Neural cell (in vitro differentiated cells): ENCODE data around the gene UTRN.

Source experiments
- EZH2 ChIP-seq: fragments of 200-600, 300-800 bp; shearing (Covaris generic), sonication (generic); IDR thresholded peaks from 2 replicates; pipeline ENCODE4 v1.6.1; 2014; ENCODE audit warnings: antibody characterized with exemption, low read length, borderline replicate concordance, mild to moderate bottlenecking; ENCODE audit not compliant: insufficient read depth, poor library complexity, severe bottlenecking
- MXI1 ChIP-seq: fragments of 450-650 bp; conservative IDR thresholded peaks from 2 replicates; pipeline ENCODE4 v1.6.1; 2014; ENCODE audit warnings: antibody characterized with exemption, mild to moderate bottlenecking; ENCODE audit not compliant: poor library complexity, severe bottlenecking
- RAD21 ChIP-seq: fragments of 450-650 bp; conservative IDR thresholded peaks from 2 replicates; pipeline ENCODE4 v1.6.1; 2014; ENCODE audit warnings: antibody characterized with exemption, mild to moderate bottlenecking, moderate library complexity
- TF ChIP-seq, protein P1 (sequence below): fragments of 450-650 bp; IDR thresholded peaks from 2 replicates; pipeline ENCODE4 v1.5.1; 2014; ENCODE audit warnings: antibody characterized with exemption, mild to moderate bottlenecking, moderate library complexity; ENCODE audit not compliant: poor library complexity, severe bottlenecking

GRCh38 chr6:144305985-144306384 lies 20.9 kb downstream of the UTRN start:
- no peak for TF ChIP-seq RAD21
- TF ChIP-seq, protein P1, sequence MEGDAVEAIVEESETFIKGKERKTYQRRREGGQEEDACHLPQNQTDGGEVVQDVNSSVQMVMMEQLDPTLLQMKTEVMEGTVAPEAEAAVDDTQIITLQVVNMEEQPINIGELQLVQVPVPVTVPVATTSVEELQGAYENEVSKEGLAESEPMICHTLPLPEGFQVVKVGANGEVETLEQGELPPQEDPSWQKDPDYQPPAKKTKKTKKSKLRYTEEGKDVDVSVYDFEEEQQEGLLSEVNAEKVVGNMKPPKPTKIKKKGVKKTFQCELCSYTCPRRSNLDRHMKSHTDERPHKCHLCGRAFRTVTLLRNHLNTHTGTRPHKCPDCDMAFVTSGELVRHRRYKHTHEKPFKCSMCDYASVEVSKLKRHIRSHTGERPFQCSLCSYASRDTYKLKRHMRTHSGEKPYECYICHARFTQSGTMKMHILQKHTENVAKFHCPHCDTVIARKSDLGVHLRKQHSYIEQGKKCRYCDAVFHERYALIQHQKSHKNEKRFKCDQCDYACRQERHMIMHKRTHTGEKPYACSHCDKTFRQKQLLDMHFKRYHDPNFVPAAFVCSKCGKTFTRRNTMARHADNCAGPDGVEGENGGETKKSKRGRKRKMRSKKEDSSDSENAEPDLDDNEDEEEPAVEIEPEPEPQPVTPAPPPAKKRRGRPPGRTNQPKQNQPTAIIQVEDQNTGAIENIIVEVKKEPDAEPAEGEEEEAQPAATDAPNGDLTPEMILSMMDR = no peak
- no peak for TF ChIP-seq EZH2
- no peak for TF ChIP-seq MXI1
